Hypothalamus (tissue), 51 donors: Measurements from ENCODE around the gene NAALADL1.
"Not testable (repeated sequence)": the region's sequence is repeated elsewhere in the genome, so short reads cannot be mapped to it uniquely, and the experiment has no call there.

ENCODE experiments used
- DNase-seq, 51 donors: peaks; one replicate each; lab custom pipeline; 2025; lab: John Stamatoyannopoulos, UW

The NAALADL1 gene

GRCh38 chr11:65019824-65020223 is 38.5 kb downstream of the NAALADL1 start:
- no peak for DNase-seq

- DNase-seq = no peak
Measured at GRCh38 chr11:65017937-65018336, 40.4 kb downstream of the NAALADL1 start.

- no peak for DNase-seq
Measured at GRCh38 chr11:65016705-65017104, 41.6 kb downstream of the NAALADL1 start.

GRCh38 chr11:65014726-65015227 is 43.6 kb downstream of the NAALADL1 start:
- peak in 4 of 51 donors; percentile 13 to 47 (median 28) for DNase-seq

- DNase-seq = peak; percentile 64 to 97 (median 89)
Measured at GRCh38 chr11:65013888-65014725, 44.2 kb downstream of the NAALADL1 start, which contains the start of gene ARL2. ARL2 (plus strand) TSS chr11:65014160; CDS start chr11:65014208, 48 bp downstream.

GRCh38 chr11:65013130-65013887 is 45.0 kb downstream of the NAALADL1 start:
- peak in 48 of 51 donors; percentile 56 to 95 (median 80) for DNase-seq

- DNase-seq = no peak
Measured at GRCh38 chr11:65008873-65009272, 49.5 kb downstream of the NAALADL1 start.

- DNase-seq = peak in 1 of 51 donors; percentile 3
Measured at GRCh38 chr11:65008016-65008415, 50.3 kb downstream of the NAALADL1 start.

- DNase-seq = not testable (repeated sequence)
Measured at GRCh38 chr11:65003968-65004367, 54.4 kb downstream of the NAALADL1 start.

- no peak for DNase-seq
Measured at GRCh38 chr11:65003282-65003681, 55.1 kb downstream of the NAALADL1 start.

- DNase-seq = no peak
Measured at GRCh38 chr11:65002706-65003105, 55.6 kb downstream of the NAALADL1 start.

GRCh38 chr11:64999478-64999877 is 58.9 kb downstream of the NAALADL1 start:
- no peak for DNase-seq

- DNase-seq = no peak
Measured at GRCh38 chr11:64998690-64999431, 59.5 kb downstream of the NAALADL1 start.

- DNase-seq = no peak
Measured at GRCh38 chr11:64998141-64998540, 60.2 kb downstream of the NAALADL1 start.

GRCh38 chr11:64996710-64997380 is 61.5 kb downstream of the NAALADL1 start, which contains the start of gene BATF2:
BATF2 (minus strand) TSS chr11:64996971; CDS start chr11:64996914, 57 bp downstream.
- DNase-seq = peak in 45 of 51 donors; percentile 3 to 71 (median 43)

- no peak for DNase-seq
Measured at GRCh38 chr11:64996327-64996709, 62.0 kb downstream of the NAALADL1 start.
